HepG2 (cell line): Measurements from ENCODE around the gene CCDC50. TPM values are rescaled to one million over a fixed set of nuclear protein-coding genes. Genes with fewer than 3 reads are reported as not detected.

ENCODE experiments used
- DMAP1 ChIP-seq: IDR thresholded peaks from 2 replicates; pipeline ENCODE4 v1.6.1; 2016
- FOSL2 ChIP-seq: sonication (generic); formaldehyde crosslinking; IDR thresholded peaks from 2 replicates; pipeline ENCODE4 v1.4.0; 2020; ENCODE audit warnings: missing genetic modification reagents
- FOXO1 ChIP-seq: sonication (generic); formaldehyde crosslinking; IDR thresholded peaks from 2 replicates; pipeline ENCODE4 v1.4.0; 2020; ENCODE audit warnings: missing genetic modification reagents
- GABPA ChIP-seq, 2 experiments: IDR thresholded peaks; 2 replicates each; pipeline ENCODE4 v1.6.1; 2011 to 2016; ENCODE audit warnings: low read depth in 2 of 2, low read length in 1 of 2, missing biosample characterization in 1 of 2, missing genetic modification characterization in 1 of 2
- HOXA3 ChIP-seq: sonication (generic); formaldehyde crosslinking; IDR thresholded peaks from 2 replicates; pipeline ENCODE4 v1.5.0; 2020; ENCODE audit warnings: missing genetic modification reagents
- JUNB ChIP-seq: sonication (generic); formaldehyde crosslinking; IDR thresholded peaks from 2 replicates; pipeline ENCODE4 v1.8.0; 2022; ENCODE audit warnings: missing genetic modification reagents, mild to moderate bottlenecking, borderline replicate concordance
- SNAPC2 ChIP-seq: sonication (generic); formaldehyde crosslinking; IDR thresholded peaks from 2 replicates; pipeline ENCODE4 v1.8.1; 2022; ENCODE audit warnings: mild to moderate bottlenecking, missing genetic modification reagents
- XBP1 ChIP-seq: sonication (generic); formaldehyde crosslinking; IDR thresholded peaks from 2 replicates; pipeline ENCODE4 v1.5.0; 2020; ENCODE audit warnings: missing genetic modification reagents
- YY1 ChIP-seq: IDR thresholded peaks from 2 replicates; pipeline ENCODE4 v1.6.1; 2011; ENCODE audit warnings: low read length, low read depth, moderate library complexity, mild to moderate bottlenecking; ENCODE audit not compliant: insufficient read depth, insufficient replicate concordance
- ZFP37 ChIP-seq: sonication (generic); formaldehyde crosslinking; IDR thresholded peaks from 2 replicates; pipeline ENCODE4 v1.4.0; 2020; ENCODE audit warnings: missing genetic modification reagents, borderline replicate concordance
- ZNF543 ChIP-seq: sonication (generic); formaldehyde crosslinking; IDR thresholded peaks from 2 replicates; pipeline ENCODE4 v1.4.0; 2020; ENCODE audit warnings: mild to moderate bottlenecking, missing genetic modification reagents
- ZNF547 ChIP-seq: sonication (generic); formaldehyde crosslinking; IDR thresholded peaks from 2 replicates; pipeline ENCODE4 v1.5.1; 2020; ENCODE audit warnings: mild to moderate bottlenecking, missing genetic modification reagents
- ZNF563 ChIP-seq: sonication (generic); formaldehyde crosslinking; IDR thresholded peaks from 2 replicates; pipeline ENCODE4 v1.8.0; 2022; ENCODE audit warnings: mild to moderate bottlenecking, moderate library complexity, missing genetic modification reagents
- ZNF713 ChIP-seq: sonication (generic); formaldehyde crosslinking; IDR thresholded peaks from 2 replicates; pipeline ENCODE4 v1.4.0; 2020; ENCODE audit warnings: mild to moderate bottlenecking, missing genetic modification reagents
- ZNF883 ChIP-seq: sonication (generic); formaldehyde crosslinking; IDR thresholded peaks from 2 replicates; pipeline ENCODE4 v1.5.1; 2020; ENCODE audit warnings: mild to moderate bottlenecking, missing genetic modification reagents; ENCODE audit errors: not compliant biosample characterization
- polyA plus RNA-seq, 8 experiments: library from polyadenylated mRNA; depleted of rRNA in 3 of 8; stranded (reverse) in 7 of 8; unstranded in 1 of 8; fragments of >200 nt; fragmentation: Illumina TruSeq in 4 of 8; extraction: Trizol in 4 of 8; gene quantifications; 2 replicates each; pipeline versions ENCODE4 v1.2.1 to v1.2.3, GENCODE V29; 2011 to 2016; ENCODE audit warnings: low read depth in 4 of 8, missing spikeins in 1 of 8, mixed read lengths in 1 of 8; ENCODE audit not compliant: insufficient read depth in 1 of 8
- total RNA-seq, 5 experiments: library from RNA; depleted of rRNA; stranded (reverse); fragments of >200 nt; fragmentation: Illumina TruSeq; extraction: Trizol; gene quantifications; 2 replicates each; pipeline ENCODE4 v1.2.3, GENCODE V29; 2016; ENCODE audit warnings: low read depth in 1 of 5
- TF ChIP-seq, protein P1 (sequence below): sonication (generic); formaldehyde crosslinking; IDR thresholded peaks from 2 replicates; pipeline ENCODE4 v1.8.1; 2023; ENCODE audit warnings: mild to moderate bottlenecking, missing genetic modification reagents
- TF ChIP-seq, protein P2 (sequence below): sonication (generic); formaldehyde crosslinking; IDR thresholded peaks from 2 replicates; pipeline ENCODE4 v1.8.0; 2022; ENCODE audit warnings: mild to moderate bottlenecking, missing genetic modification reagents
- TF ChIP-seq, protein P3 (sequence below): sonication (generic); formaldehyde crosslinking; IDR thresholded peaks from 2 replicates; pipeline ENCODE4 v1.4.0; 2020; ENCODE audit warnings: missing genetic modification reagents

Gene CCDC50
- total and polyA plus RNA-seq, 2 of the 13 experiments (the other 11 are each of a cell fraction or from before 2014, with no cell fraction given), result 47.6 to 66.4 TPM

DNA sequence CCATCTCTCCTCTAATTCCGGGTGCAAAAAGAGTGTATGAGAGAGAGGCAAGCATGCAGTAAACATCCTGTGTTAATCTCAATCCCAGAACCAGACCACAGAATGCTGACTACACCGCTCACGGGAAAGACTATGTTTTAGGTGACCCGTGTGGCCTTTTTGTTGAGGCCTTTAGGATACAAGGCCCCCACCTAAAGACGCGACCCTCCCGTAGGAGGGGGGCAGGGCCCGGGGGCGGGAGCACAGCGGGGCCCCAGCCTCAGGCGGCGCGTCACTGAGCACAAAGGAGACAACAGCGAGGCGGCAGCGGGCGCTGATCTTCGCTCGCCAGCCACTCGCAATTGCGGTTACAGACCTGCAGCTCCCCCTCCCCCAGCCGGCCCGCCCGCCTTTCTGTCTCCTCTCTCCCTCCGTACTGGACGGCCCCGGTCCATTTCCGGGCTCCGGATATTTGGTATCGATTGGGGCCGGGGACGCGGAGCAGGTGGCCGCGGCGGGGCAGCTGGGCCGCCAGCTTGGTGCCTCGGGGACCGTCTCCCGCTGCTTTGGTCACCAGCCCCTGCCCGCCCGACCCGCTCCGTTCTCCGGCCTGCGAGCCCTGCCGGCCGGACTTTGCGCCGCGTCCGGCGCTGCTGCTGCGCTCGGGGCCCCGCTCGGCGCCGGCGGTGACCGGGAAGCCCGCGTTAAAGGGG is at the start of gene CCDC50 (continued):
- TF ChIP-seq DMAP1 (CRISPR knock-in tag) (peak; percentile 91), XBP1 (CRISPR knock-in tag) (no peak; the same call in 1 of the 2 replicates), ZNF543 (no peak), ZNF563 (peak; percentile 77; the same call in 1 of the 2 replicates), JUNB (CRISPR knock-in tag) (no peak), ZFP37 (CRISPR knock-in tag) (0 out of 2 replicates have a peak, but pooled peaks have one; percentile 48), YY1 (peak; percentile 66), FOSL2 (CRISPR knock-in tag) (peak; percentile 33; the same call in 1 of the 2 replicates), SNAPC2 (peak; percentile 70), GABPA (IDR thresholded peaks at IDR 0.05; ENCODE audit: low read depth, low read length) (peak; percentile 40; the same call in 1 of the 2 replicates), GABPA (CRISPR knock-in tag; IDR thresholded peaks at IDR 0.05; ENCODE audit: low read depth) (peak; percentile 87), FOXO1 (CRISPR knock-in tag) (peak; percentile 48; the same call in 1 of the 2 replicates), HOXA3 (CRISPR knock-in tag) (peak; percentile 70; the same call in 1 of the 2 replicates), ZNF713 (CRISPR knock-in tag) (no peak), ZNF883 (no peak), ZNF547 (CRISPR knock-in tag) (peak; percentile 77; the same call in 1 of the 2 replicates)
- TF ChIP-seq, protein P1, sequence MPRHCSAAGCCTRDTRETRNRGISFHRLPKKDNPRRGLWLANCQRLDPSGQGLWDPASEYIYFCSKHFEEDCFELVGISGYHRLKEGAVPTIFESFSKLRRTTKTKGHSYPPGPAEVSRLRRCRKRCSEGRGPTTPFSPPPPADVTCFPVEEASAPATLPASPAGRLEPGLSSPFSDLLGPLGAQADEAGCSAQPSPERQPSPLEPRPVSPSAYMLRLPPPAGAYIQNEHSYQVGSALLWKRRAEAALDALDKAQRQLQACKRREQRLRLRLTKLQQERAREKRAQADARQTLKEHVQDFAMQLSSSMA (CRISPR knock-in tag), result no peak; the same call in none of the 2 replicates
- TF ChIP-seq, protein P2, sequence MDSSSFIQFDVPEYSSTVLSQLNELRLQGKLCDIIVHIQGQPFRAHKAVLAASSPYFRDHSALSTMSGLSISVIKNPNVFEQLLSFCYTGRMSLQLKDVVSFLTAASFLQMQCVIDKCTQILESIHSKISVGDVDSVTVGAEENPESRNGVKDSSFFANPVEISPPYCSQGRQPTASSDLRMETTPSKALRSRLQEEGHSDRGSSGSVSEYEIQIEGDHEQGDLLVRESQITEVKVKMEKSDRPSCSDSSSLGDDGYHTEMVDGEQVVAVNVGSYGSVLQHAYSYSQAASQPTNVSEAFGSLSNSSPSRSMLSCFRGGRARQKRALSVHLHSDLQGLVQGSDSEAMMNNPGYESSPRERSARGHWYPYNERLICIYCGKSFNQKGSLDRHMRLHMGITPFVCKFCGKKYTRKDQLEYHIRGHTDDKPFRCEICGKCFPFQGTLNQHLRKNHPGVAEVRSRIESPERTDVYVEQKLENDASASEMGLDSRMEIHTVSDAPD, result no peak
- TF ChIP-seq, protein P3, sequence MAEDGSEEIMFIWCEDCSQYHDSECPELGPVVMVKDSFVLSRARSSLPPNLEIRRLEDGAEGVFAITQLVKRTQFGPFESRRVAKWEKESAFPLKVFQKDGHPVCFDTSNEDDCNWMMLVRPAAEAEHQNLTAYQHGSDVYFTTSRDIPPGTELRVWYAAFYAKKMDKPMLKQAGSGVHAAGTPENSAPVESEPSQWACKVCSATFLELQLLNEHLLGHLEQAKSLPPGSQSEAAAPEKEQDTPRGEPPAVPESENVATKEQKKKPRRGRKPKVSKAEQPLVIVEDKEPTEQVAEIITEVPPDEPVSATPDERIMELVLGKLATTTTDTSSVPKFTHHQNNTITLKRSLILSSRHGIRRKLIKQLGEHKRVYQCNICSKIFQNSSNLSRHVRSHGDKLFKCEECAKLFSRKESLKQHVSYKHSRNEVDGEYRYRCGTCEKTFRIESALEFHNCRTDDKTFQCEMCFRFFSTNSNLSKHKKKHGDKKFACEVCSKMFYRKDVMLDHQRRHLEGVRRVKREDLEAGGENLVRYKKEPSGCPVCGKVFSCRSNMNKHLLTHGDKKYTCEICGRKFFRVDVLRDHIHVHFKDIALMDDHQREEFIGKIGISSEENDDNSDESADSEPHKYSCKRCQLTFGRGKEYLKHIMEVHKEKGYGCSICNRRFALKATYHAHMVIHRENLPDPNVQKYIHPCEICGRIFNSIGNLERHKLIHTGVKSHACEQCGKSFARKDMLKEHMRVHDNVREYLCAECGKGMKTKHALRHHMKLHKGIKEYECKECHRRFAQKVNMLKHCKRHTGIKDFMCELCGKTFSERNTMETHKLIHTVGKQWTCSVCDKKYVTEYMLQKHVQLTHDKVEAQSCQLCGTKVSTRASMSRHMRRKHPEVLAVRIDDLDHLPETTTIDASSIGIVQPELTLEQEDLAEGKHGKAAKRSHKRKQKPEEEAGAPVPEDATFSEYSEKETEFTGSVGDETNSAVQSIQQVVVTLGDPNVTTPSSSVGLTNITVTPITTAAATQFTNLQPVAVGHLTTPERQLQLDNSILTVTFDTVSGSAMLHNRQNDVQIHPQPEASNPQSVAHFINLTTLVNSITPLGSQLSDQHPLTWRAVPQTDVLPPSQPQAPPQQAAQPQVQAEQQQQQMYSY, result peak; percentile 92
